Uterus (tissue), 4 donors: ENCODE results near the gene UBE2N. TPM values are rescaled to one million over a fixed set of nuclear protein-coding genes. Genes with fewer than 3 reads are reported as not detected.
A peak's percentile ranks its signal among the peaks of the same experiment; 100 is the strongest.

Experiments
- DNase-seq, 2 donors: peaks; one replicate each; pipeline ENCODE4 v3.0.0-alpha.2; 2019 to 2020
- H3K27ac ChIP-seq, 2 donors: fragments of 200-600 bp; sonication (generic); 1 replicate in 1 of 2; 2 replicates in 1 of 2; pipeline ENCODE4 v1.5.1; 2016 to 2018
- H3K27me3 ChIP-seq, 2 donors: fragments of 200-600 bp; sonication (generic); one replicate each; pipeline ENCODE4 v1.5.1; 2018 to 2019; ENCODE audit warnings: control low read depth in 1 of 2
- H3K36me3 ChIP-seq, 2 donors: fragments of 200-600 bp; sonication (generic); one replicate each; pipeline ENCODE4 v1.5.1; 2019; ENCODE audit warnings: control low read depth in 1 of 2
- H3K4me1 ChIP-seq, 2 donors: fragments of 200-600 bp; sonication (generic); one replicate each; pipeline ENCODE4 v1.5.1; 2018 to 2019; ENCODE audit warnings: control low read depth in 1 of 2
- H3K4me3 ChIP-seq, 2 donors: fragments of 200-600 bp; sonication (generic); 1 replicate in 1 of 2; 2 replicates in 1 of 2; pipeline ENCODE4 v1.5.1; 2018 to 2019; ENCODE audit warnings: mild to moderate bottlenecking in 1 of 2
- H3K9me3 ChIP-seq, 2 donors: fragments of 200-600 bp; sonication (generic); one replicate each; pipeline ENCODE4 v1.5.1; 2019; ENCODE audit warnings: control low read depth in 1 of 2
- POLR2A ChIP-seq, 2 donors: fragments of 450-650 bp; IDR thresholded peaks; one replicate each; pipeline ENCODE4 v1.6.1; 2016; ENCODE audit warnings: antibody characterized with exemption in 2 of 2, mild to moderate bottlenecking in 1 of 2, moderate library complexity in 1 of 2
- intact Hi-C: fragments of 100-400 bp; cut with DNase I; formaldehyde crosslinking; loops from one replicate; pipeline ENCODE4 v1.15.1; 2023; ENCODE audit warnings: low total_unique reads
- total RNA-seq, 4 donors: library from RNA; depleted of rRNA in 3 of 4; stranded (reverse); fragments of >200 nt in 3 of 4; gene quantifications; one replicate each; pipeline versions ENCODE4 v1.1.0 to v1.2.4, GENCODE V29; 2014 to 2023
- TF ChIP-seq, protein P1 (sequence below), 4 experiments: fragments of 200-600 bp in 2 of 4; fragments of 450-650 bp in 2 of 4; sonication (generic) in 2 of 4; IDR thresholded peaks; one replicate each; pipeline ENCODE4 v1.5.1; 2016 to 2019; ENCODE audit warnings: antibody characterized with exemption in 4 of 4, mild to moderate bottlenecking in 2 of 4, moderate library complexity in 1 of 4
- donor health status: DM: yes; HTN: yes; CAD: no.

Gene UBE2N
- total RNA-seq, 4 donors from 2014 or later: 22.4 to 102 (median 31.4) TPM

- no peaks in the 10 kb centered on the region for H3K9me3 ChIP-seq
- H3K4me1 ChIP-seq: no peaks in the 10 kb centered on the region
- intact Hi-C loops: no loop called here
- H3K4me3 ChIP-seq: no peak overlapping the region
- no peaks in the 10 kb centered on the region for H3K27me3 ChIP-seq
- no peak overlapping the region for H3K27ac ChIP-seq
- TF ChIP-seq, protein P1, sequence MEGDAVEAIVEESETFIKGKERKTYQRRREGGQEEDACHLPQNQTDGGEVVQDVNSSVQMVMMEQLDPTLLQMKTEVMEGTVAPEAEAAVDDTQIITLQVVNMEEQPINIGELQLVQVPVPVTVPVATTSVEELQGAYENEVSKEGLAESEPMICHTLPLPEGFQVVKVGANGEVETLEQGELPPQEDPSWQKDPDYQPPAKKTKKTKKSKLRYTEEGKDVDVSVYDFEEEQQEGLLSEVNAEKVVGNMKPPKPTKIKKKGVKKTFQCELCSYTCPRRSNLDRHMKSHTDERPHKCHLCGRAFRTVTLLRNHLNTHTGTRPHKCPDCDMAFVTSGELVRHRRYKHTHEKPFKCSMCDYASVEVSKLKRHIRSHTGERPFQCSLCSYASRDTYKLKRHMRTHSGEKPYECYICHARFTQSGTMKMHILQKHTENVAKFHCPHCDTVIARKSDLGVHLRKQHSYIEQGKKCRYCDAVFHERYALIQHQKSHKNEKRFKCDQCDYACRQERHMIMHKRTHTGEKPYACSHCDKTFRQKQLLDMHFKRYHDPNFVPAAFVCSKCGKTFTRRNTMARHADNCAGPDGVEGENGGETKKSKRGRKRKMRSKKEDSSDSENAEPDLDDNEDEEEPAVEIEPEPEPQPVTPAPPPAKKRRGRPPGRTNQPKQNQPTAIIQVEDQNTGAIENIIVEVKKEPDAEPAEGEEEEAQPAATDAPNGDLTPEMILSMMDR (IDR thresholded peaks at IDR 0.05): no peak
- TF ChIP-seq POLR2A (IDR thresholded peaks at IDR 0.05): no peak
- DNase-seq: no peak
- H3K36me3 ChIP-seq: no peaks in the 10 kb centered on the region
Observed at GRCh38 chr12:93476555-93476954, 34.8 kb upstream of the UBE2N start.

GRCh38 chr12:93469386-93469785 is 27.6 kb upstream of the UBE2N start:
- no peak for DNase-seq
- no peak overlapping the region for H3K27ac ChIP-seq
- H3K4me3 ChIP-seq: no peak overlapping the region
- H3K4me1 ChIP-seq: peaks cover 4 to 8% of the 10 kb centered on the region in 2 donors
- TF ChIP-seq, protein P1 (IDR thresholded peaks at IDR 0.05): no peak
- no peak for TF ChIP-seq POLR2A (IDR thresholded peaks at IDR 0.05)
- H3K9me3 ChIP-seq: no peaks in the 10 kb centered on the region
- no peaks in the 10 kb centered on the region for H3K27me3 ChIP-seq
- intact Hi-C loops: no loop called here
- no peaks in the 10 kb centered on the region for H3K36me3 ChIP-seq

DNA sequence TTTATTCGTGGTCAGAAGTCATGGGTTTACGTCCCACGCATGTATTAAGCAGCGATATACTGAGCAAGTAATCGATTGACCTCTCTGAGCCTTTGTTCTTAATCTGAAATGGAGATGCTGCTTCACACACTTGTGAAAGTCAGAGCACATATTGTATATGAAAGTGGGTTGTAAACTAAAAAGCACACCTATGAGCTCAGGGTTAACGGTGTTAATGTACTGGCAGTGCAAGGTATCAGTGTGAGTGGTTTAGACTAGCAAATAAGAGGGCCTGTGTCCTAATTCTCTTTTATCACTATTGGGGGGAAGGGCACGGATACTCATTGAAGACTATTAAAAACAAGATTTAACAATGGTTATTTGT is 26.2 kb upstream of the UBE2N start:
- no peak for DNase-seq
- Histone ChIP-seq H3K4me1 (peaks cover 4 to 8% of the 10 kb centered on the region in 2 donors), H3K27me3 (no peaks in the 10 kb centered on the region), H3K9me3 (no peaks in the 10 kb centered on the region), H3K36me3 (no peaks in the 10 kb centered on the region), H3K4me3 (peak overlapping the region; percentile 69 to 77), H3K27ac (peak overlapping the region; percentile 89 to 93)
- intact Hi-C loops: no loop called here
- TF ChIP-seq, protein P1 (IDR thresholded peaks at IDR 0.05): no peak
- no peak for TF ChIP-seq POLR2A (IDR thresholded peaks at IDR 0.05)

DNA sequence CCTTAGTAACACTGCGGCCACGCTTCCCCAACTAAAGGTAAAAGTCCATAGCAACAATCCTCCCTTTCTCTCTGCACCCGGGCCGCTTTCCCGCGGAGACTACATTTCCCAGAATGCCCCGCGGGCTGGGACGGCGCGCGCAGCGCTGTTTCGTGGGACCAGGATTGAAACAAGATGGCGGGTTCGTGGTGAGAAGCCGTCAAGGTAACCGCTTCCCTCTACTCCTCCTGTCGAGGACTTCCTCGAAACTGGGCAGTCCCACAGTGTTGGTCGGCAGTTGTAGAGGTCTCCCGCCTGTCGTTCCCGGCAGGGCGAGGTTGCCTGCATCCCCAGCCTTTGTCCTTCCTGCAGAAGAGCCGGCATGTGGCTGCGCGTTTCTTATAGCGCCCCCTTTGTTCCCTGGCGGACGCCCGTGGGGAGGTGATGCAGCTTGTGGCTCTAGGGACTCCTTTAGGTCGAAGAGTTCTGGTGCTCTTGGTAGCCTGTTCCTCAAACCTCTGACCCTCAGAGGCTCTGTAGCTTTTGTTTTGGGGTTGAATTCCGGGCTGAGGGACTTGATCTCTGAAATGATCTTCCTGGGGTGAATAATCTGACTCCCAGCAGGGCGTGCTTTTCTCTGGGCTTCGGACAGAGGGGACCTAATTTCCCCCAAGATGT is 25.7 kb upstream of the UBE2N start, which contains the start of gene MRPL42:
TSS of gene MRPL42 (plus strand) at position 164 of the 657 bp plus-strand sequence. CDS start 1,772 bp downstream, outside the sequence.
- TF ChIP-seq, protein P1 (IDR thresholded peaks at IDR 0.05): peak; percentile 65 to 86 (median 78)
- peak; percentile 27 to 71 for TF ChIP-seq POLR2A (IDR thresholded peaks at IDR 0.05)
- peak; percentile 84 to 93 for DNase-seq
- no peaks in the 10 kb centered on the region for H3K36me3 ChIP-seq
- intact Hi-C loops: no loop called here
- H3K27ac ChIP-seq: peak within 1 kb of the TSS; percentile 89 to 93
- H3K9me3 ChIP-seq: no peaks in the 10 kb centered on the region
- peak within 1 kb of the TSS; percentile 69 to 77 for H3K4me3 ChIP-seq
- H3K27me3 ChIP-seq: no peaks in the 10 kb centered on the region
- H3K4me1 ChIP-seq: peaks cover 4 to 8% of the 10 kb centered on the region in 2 donors

GRCh38 chr12:93466625-93467350 is 25.0 kb upstream of the UBE2N start:
- TF ChIP-seq POLR2A (IDR thresholded peaks at IDR 0.05): no peak
- intact Hi-C loops: no loop called here

More at GRCh38 chr12:93466625-93467350, 25.0 kb upstream of the UBE2N start:
- no peaks in the 10 kb centered on the region for H3K36me3 ChIP-seq
- peaks cover 4 to 8% of the 10 kb centered on the region in 2 donors for H3K4me1 ChIP-seq
- H3K4me3 ChIP-seq: peak overlapping the region; percentile 69 to 77
- peak; percentile 17 to 43 for DNase-seq
- no peaks in the 10 kb centered on the region for H3K27me3 ChIP-seq
- no peaks in the 10 kb centered on the region for H3K9me3 ChIP-seq
- peak overlapping the region; percentile 89 to 93 for H3K27ac ChIP-seq
